ENCODE results near the gene PTPRD. TPM values are rescaled to one million over a fixed set of nuclear protein-coding genes. Genes with fewer than 3 reads are reported as not detected.

PTPRD gene
- total RNA-seq, 2 donors from 2014 or later: 97.4 to 101 TPM

DNA sequence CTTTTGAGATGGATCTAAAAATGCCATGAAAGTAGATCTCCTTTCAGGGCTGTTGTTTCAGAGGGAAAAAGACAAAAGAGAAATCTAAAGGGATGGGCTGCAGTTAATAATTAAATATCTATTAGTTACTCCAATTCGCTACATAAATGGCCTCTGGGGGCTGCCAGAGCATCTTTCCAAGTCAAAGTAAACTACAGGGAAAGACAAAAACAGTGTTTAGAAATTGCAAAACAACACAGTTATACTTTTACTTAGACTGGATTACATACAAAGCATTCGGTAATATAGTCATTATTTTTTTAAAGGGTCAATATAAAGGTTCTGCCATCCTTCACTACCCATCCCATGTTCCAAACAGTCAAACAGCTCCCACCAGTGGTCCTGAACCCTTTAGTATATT lies 1959.7 kb downstream of the PTPRD start:
- Mint-ChIP-seq H3K27ac (no peak overlapping the region), H3K9me3 (no peaks in the 10 kb centered on the region), H3K4me3 (no peak overlapping the region), H3K27me3 (ENCODE audit: insufficient read depth) (no peaks in the 10 kb centered on the region), H3K36me3 (ENCODE audit: low read depth) (no peaks in the 10 kb centered on the region), H3K4me1 (peaks cover 13% of the 10 kb centered on the region)
- WGBS, 2 experiments (ENCODE audit: insufficient coverage in 1 of 2, insufficient read length in 1 of 2): 88 to 93% methylated on average over 1 to 2 of the region's 2 CpGs
- Histone ChIP-seq H3K4me3 (ENCODE audit: low read length) (no peak overlapping the region), H3K4me1 (ENCODE audit: control insufficient read depth, insufficient read depth, low read length) (peaks cover 5% of the 10 kb centered on the region), H3K27ac (ENCODE audit: low read depth, low read length) (no peak overlapping the region), H3K9ac (ENCODE audit: extremely low read depth, low read length, poor library complexity, severe bottlenecking) (no peak overlapping the region), H3K9me3 (ENCODE audit: control insufficient read depth, low read length) (peaks cover under 1% of the 10 kb centered on the region), H3K36me3 (ENCODE audit: control insufficient read depth, insufficient read depth, low read length) (no peaks in the 10 kb centered on the region), H3K27me3 (ENCODE audit: control insufficient read depth, insufficient read depth, low read length, poor library complexity, severe bottlenecking) (no peaks in the 10 kb centered on the region)
- TF ChIP-seq, protein P1, sequence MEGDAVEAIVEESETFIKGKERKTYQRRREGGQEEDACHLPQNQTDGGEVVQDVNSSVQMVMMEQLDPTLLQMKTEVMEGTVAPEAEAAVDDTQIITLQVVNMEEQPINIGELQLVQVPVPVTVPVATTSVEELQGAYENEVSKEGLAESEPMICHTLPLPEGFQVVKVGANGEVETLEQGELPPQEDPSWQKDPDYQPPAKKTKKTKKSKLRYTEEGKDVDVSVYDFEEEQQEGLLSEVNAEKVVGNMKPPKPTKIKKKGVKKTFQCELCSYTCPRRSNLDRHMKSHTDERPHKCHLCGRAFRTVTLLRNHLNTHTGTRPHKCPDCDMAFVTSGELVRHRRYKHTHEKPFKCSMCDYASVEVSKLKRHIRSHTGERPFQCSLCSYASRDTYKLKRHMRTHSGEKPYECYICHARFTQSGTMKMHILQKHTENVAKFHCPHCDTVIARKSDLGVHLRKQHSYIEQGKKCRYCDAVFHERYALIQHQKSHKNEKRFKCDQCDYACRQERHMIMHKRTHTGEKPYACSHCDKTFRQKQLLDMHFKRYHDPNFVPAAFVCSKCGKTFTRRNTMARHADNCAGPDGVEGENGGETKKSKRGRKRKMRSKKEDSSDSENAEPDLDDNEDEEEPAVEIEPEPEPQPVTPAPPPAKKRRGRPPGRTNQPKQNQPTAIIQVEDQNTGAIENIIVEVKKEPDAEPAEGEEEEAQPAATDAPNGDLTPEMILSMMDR (conservative IDR thresholded peaks at IDR 0.05): no peak
- DNase-seq: no peak

DNA sequence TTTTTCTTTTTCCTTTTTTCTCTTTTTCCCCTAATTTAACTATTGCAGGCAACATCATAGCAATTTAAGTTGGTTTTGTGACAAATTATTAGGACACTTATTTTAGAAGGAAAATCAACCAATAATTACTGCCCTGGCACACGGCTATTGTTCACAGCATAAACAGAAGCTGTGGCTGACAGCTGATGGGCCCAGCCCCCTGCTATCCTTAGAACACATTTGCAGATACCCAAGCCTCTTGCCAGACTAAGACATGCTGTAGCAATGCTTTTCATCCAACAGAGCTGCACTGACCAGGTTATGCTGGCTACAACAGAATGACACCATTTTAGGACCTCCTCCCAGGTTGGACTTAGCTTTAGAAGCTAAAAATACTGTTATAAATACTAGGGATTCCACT lies 1960.5 kb downstream of the PTPRD start:
- peaks cover 13% of the 10 kb centered on the region for H3K4me1 Mint-ChIP-seq
- H3K27ac Mint-ChIP-seq: no peak overlapping the region

DNA sequence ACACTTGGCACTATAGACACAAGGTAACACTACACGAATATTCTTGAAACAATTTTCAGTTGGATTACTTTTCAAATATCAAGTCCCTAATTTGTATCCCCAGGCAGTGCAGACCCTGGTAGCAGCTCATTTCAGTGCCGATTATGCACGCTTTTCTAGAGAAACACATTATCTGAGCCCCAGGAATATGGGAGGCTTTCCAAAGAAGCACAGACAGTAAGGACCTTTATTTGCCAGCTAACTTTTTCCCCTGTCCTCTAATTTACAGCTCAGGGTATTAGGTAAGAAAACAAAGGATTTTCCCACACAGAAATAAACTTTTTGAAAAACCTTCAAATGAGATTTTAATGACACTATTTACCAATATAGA lies 1961.0 kb downstream of the PTPRD start:
- H3K4me1 ChIP-seq (ENCODE audit: control insufficient read depth, insufficient read depth, low read length): peaks cover 5% of the 10 kb centered on the region
- H3K9me3 ChIP-seq (ENCODE audit: control insufficient read depth, low read length): no peaks in the 10 kb centered on the region
- 54 to 88% methylated on average over 1 to 3 of the region's 3 CpGs for WGBS, 2 experiments (ENCODE audit: insufficient coverage in 1 of 2, insufficient read length in 1 of 2)
- TF ChIP-seq, protein P1 (conservative IDR thresholded peaks at IDR 0.05): no peak
- H3K9me3 Mint-ChIP-seq: no peaks in the 10 kb centered on the region
- H3K27me3 ChIP-seq (ENCODE audit: control insufficient read depth, insufficient read depth, low read length, poor library complexity, severe bottlenecking): no peaks in the 10 kb centered on the region
- no peak overlapping the region for H3K4me3 Mint-ChIP-seq
- H3K27ac ChIP-seq (ENCODE audit: low read depth, low read length): peak overlapping the region; percentile 66
- no peaks in the 10 kb centered on the region for H3K27me3 Mint-ChIP-seq (ENCODE audit: insufficient read depth)
- DNase-seq: no peak
- no peaks in the 10 kb centered on the region for H3K36me3 ChIP-seq (ENCODE audit: control insufficient read depth, insufficient read depth, low read length)
- H3K27ac Mint-ChIP-seq: no peak overlapping the region
- H3K4me1 Mint-ChIP-seq: peaks cover 13% of the 10 kb centered on the region
- no peaks in the 10 kb centered on the region for H3K36me3 Mint-ChIP-seq (ENCODE audit: low read depth)
- no peak overlapping the region for H3K4me3 ChIP-seq (ENCODE audit: low read length)
- H3K9ac ChIP-seq (ENCODE audit: extremely low read depth, low read length, poor library complexity, severe bottlenecking): no peak overlapping the region

More for the DNA sequence above, 1960.5 kb downstream of the PTPRD start:
- Histone ChIP-seq H3K4me1 (ENCODE audit: control insufficient read depth, insufficient read depth, low read length) (peaks cover 5% of the 10 kb centered on the region), H3K27me3 (ENCODE audit: control insufficient read depth, insufficient read depth, low read length, poor library complexity, severe bottlenecking) (no peaks in the 10 kb centered on the region), H3K27ac (ENCODE audit: low read depth, low read length) (peak overlapping the region; percentile 66), H3K36me3 (ENCODE audit: control insufficient read depth, insufficient read depth, low read length) (no peaks in the 10 kb centered on the region), H3K9ac (ENCODE audit: extremely low read depth, low read length, poor library complexity, severe bottlenecking) (no peak overlapping the region), H3K9me3 (ENCODE audit: control insufficient read depth, low read length) (no peaks in the 10 kb centered on the region), H3K4me3 (ENCODE audit: low read length) (no peak overlapping the region)
- Mint-ChIP-seq H3K4me3 (no peak overlapping the region), H3K36me3 (ENCODE audit: low read depth) (no peaks in the 10 kb centered on the region), H3K27me3 (ENCODE audit: insufficient read depth) (no peaks in the 10 kb centered on the region), H3K9me3 (no peaks in the 10 kb centered on the region)
- no peak for DNase-seq
- WGBS, 2 experiments (ENCODE audit: insufficient coverage in 1 of 2, insufficient read length in 1 of 2): 83 to 87% methylated on average over 1 of the region's 1 CpG
- TF ChIP-seq, protein P1 (conservative IDR thresholded peaks at IDR 0.05): no peak

Data from endodermal cell (in vitro differentiated cells).